ENCODE results near the gene CCNG1. TPM values are rescaled to one million over a fixed set of nuclear protein-coding genes. Genes with fewer than 3 reads are reported as not detected.
A peak's percentile ranks its signal among the peaks of the same experiment; 100 is the strongest.

The CCNG1 gene
- total and polyA plus RNA-seq, 9 of the 15 experiments (the other 6 are each of a cell fraction or from before 2014, with no cell fraction given), result 121 to 293 (median 245) TPM

DNA sequence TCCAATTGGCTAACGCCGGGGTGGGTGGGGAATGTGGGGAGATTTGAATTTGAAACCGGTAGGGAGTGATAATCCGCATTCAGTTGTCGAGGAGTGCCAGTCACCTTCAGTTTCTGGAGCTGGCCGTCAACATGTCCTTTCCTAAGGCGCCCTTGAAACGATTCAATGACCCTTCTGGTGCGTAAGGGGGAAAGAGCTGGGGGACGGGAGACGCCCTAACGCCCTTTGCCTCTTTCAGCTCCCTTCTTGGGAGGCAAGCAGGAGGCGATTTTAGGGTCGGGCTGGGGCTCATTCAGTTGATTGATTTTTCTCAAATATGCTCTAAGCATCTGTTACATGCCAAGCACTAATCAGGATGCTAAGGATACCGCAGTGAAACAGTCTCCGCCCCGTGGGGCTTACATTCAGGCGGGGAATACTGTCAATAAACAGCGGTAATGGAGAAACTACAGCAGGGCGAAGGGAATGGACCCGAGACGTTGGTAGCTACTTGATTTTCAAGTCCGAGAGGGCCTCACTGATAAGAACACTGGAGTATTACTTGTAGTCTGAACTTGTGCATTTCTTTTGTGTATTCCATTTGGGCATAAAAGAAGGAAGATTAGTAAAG is 23.3 kb downstream of the CCNG1 start, which contains the start of gene HMMR (continued):
- TF ChIP-seq, protein P1, sequence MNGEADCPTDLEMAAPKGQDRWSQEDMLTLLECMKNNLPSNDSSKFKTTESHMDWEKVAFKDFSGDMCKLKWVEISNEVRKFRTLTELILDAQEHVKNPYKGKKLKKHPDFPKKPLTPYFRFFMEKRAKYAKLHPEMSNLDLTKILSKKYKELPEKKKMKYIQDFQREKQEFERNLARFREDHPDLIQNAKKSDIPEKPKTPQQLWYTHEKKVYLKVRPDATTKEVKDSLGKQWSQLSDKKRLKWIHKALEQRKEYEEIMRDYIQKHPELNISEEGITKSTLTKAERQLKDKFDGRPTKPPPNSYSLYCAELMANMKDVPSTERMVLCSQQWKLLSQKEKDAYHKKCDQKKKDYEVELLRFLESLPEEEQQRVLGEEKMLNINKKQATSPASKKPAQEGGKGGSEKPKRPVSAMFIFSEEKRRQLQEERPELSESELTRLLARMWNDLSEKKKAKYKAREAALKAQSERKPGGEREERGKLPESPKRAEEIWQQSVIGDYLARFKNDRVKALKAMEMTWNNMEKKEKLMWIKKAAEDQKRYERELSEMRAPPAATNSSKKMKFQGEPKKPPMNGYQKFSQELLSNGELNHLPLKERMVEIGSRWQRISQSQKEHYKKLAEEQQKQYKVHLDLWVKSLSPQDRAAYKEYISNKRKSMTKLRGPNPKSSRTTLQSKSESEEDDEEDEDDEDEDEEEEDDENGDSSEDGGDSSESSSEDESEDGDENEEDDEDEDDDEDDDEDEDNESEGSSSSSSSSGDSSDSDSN (IDR thresholded peaks at IDR 0.05; ENCODE audit: borderline replicate concordance in 1 of 2, low read depth in 2 of 2, low read length in 2 of 2), result 0 out of 4 replicates have a peak, but pooled peaks of 1 of the 2 experiments have one; percentile 34
- TF ChIP-seq TAF7 (tag; IDR thresholded peaks at IDR 0.05) (peak; percentile 61; the same call in 1 of the 2 replicates), CC2D1A (IDR thresholded peaks at IDR 0.05) (peak; percentile 69; the same call in 1 of the 2 replicates), MYBL2 (IDR thresholded peaks at IDR 0.05; ENCODE audit: low read depth) (peak; percentile 97), MYBL2 (CRISPR knock-in tag; IDR thresholded peaks at IDR 0.05; ENCODE audit: borderline replicate concordance) (no peak; the same call in 1 of the 2 replicates), SP1 (CRISPR knock-in tag; IDR thresholded peaks at IDR 0.05) (peak; percentile 70), E2F3 (CRISPR knock-in tag; IDR thresholded peaks at IDR 0.05) (no peak), HDAC1 (IDR thresholded peaks at IDR 0.05) (peak in 1 of 2 experiments; percentile 77; a peak in 2 of 4 replicates), CHD1 (IDR thresholded peaks at IDR 0.05; ENCODE audit: low read length) (peak; percentile 87), SMAD2 (IDR thresholded peaks at IDR 0.05; ENCODE audit: low read depth, low read length) (no peak), LCOR (CRISPR knock-in tag; IDR thresholded peaks at IDR 0.05) (peak; percentile 76), ARID2 (IDR thresholded peaks at IDR 0.05) (0 out of 2 replicates have a peak, but pooled peaks have one; percentile 43), XRCC5 (IDR thresholded peaks at IDR 0.05; ENCODE audit: low read depth, low read length) (no peak), CEBPG (CRISPR knock-in tag; IDR thresholded peaks at IDR 0.05) (no peak), CEBPG (tag; conservative IDR thresholded peaks at IDR 0.05 in 1 of 2, IDR thresholded peaks at IDR 0.05 in 1 of 2) (0 out of 4 replicates have a peak, but pooled peaks of 1 of the 2 experiments have one; percentile 10), PHF21A (IDR thresholded peaks at IDR 0.05; ENCODE audit: borderline replicate concordance, low read depth) (0 out of 2 replicates have a peak, but pooled peaks have one; percentile 10), BRD4 (IDR thresholded peaks at IDR 0.05) (peak; percentile 37), ZNF699 (CRISPR knock-in tag; IDR thresholded peaks at IDR 0.05; ENCODE audit: insufficient replicate concordance) (no peak), GTF2A2 (tag; IDR thresholded peaks at IDR 0.05) (no peak), ESRRA (IDR thresholded peaks at IDR 0.05; ENCODE audit: borderline replicate concordance, low read depth) (0 out of 2 replicates have a peak, but pooled peaks have one; percentile 43), MTA2 (IDR thresholded peaks at IDR 0.05; ENCODE audit: low read depth) (no peak), HDAC3 (IDR thresholded peaks at IDR 0.05; ENCODE audit: borderline replicate concordance, partially characterized antibody) (no peak), DLX4 (CRISPR knock-in tag; IDR thresholded peaks at IDR 0.05) (no peak), GABPB1 (CRISPR knock-in tag; IDR thresholded peaks at IDR 0.05) (0 out of 2 replicates have a peak, but pooled peaks have one; percentile 22), FOXM1 (IDR thresholded peaks at IDR 0.05; ENCODE audit: low read depth) (peak; percentile 98), FOXM1 (CRISPR knock-in tag; IDR thresholded peaks at IDR 0.05; ENCODE audit: low read depth) (peak; percentile 94; the same call in 1 of the 2 replicates), ARHGAP35 (IDR thresholded peaks at IDR 0.05; ENCODE audit: partially characterized antibody) (no peak)
- TF ChIP-seq, protein P2, sequence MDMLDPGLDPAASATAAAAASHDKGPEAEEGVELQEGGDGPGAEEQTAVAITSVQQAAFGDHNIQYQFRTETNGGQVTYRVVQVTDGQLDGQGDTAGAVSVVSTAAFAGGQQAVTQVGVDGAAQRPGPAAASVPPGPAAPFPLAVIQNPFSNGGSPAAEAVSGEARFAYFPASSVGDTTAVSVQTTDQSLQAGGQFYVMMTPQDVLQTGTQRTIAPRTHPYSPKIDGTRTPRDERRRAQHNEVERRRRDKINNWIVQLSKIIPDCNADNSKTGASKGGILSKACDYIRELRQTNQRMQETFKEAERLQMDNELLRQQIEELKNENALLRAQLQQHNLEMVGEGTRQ (CRISPR knock-in tag; IDR thresholded peaks at IDR 0.05), result no peak
